Natural killer cell (primary cell): ENCODE measurements around the gene PRKG1. TPM values are rescaled to one million over a fixed set of nuclear protein-coding genes. Genes with fewer than 3 reads are reported as not detected.

ENCODE experiments used
- ATAC-seq, 3 donors: fragments of 150-1000 bp in 2 of 3; fragments of 200-7000 bp in 1 of 3; cut with Tn5 transposase; 1 replicate in 1 of 3; 2 replicates in 2 of 3; pipeline ENCODE4 v1.10.0; 2021; ENCODE audit warnings: mild to moderate bottlenecking in 2 of 3, moderate library complexity in 2 of 3
- DNase-seq, 2 donors: peaks; one replicate each; pipeline versions ENCODE4 v3.0.0 to v3.0.0-alpha.2; 2013 to 2021; ENCODE audit warnings: mixed read lengths in 1 of 2
- H3K27ac ChIP-seq: one replicate; pipeline ENCODE4 v1.5.1; 2013; ENCODE audit warnings: mild to moderate bottlenecking, low read length
- H3K27me3 ChIP-seq: one replicate; pipeline ENCODE4 v1.6.1; 2013; ENCODE audit warnings: low read length; ENCODE audit not compliant: control insufficient read depth, insufficient read depth
- H3K36me3 ChIP-seq: one replicate; pipeline ENCODE4 v1.6.1; 2013; ENCODE audit warnings: low read length; ENCODE audit not compliant: control insufficient read depth, insufficient read depth
- H3K4me1 ChIP-seq: one replicate; pipeline ENCODE4 v1.6.1; 2013; ENCODE audit warnings: low read length; ENCODE audit not compliant: control insufficient read depth, insufficient read depth
- H3K4me3 ChIP-seq: one replicate; pipeline ENCODE4 v1.5.1; 2013; ENCODE audit warnings: low read length
- H3K9me3 ChIP-seq: one replicate; pipeline ENCODE4 v1.6.1; 2013; ENCODE audit warnings: low read length; ENCODE audit not compliant: control insufficient read depth, insufficient read depth
- H3K27ac Mint-ChIP-seq, 2 donors: one replicate each; pipeline ENCODE4 v1.8.0; 2022; ENCODE audit warnings: mild to moderate bottlenecking in 2 of 2, mixed read lengths in 2 of 2, moderate library complexity in 1 of 2
- H3K27me3 Mint-ChIP-seq, 2 donors: one replicate each; pipeline ENCODE4 v1.8.0; 2022; ENCODE audit warnings: low read depth in 2 of 2, mixed read lengths in 2 of 2
- H3K36me3 Mint-ChIP-seq: one replicate; pipeline ENCODE4 v1.8.0; 2022; ENCODE audit warnings: mixed read lengths
- H3K4me1 Mint-ChIP-seq, 2 donors: one replicate each; pipeline ENCODE4 v1.8.0; 2022; ENCODE audit warnings: mixed read lengths in 2 of 2
- H3K4me3 Mint-ChIP-seq: one replicate; pipeline ENCODE4 v1.8.0; 2022; ENCODE audit warnings: mild to moderate bottlenecking, moderate library complexity, mixed read lengths
- H3K9me3 Mint-ChIP-seq, 2 donors: one replicate each; pipeline ENCODE4 v1.8.0; 2022; ENCODE audit warnings: mixed read lengths in 2 of 2
- CTCF ChIP-seq: fragments of 200-600 bp; IDR thresholded peaks from one replicate; pipeline ENCODE4 v1.8.0; 2022; ENCODE audit warnings: antibody characterized with exemption
- WGBS: methylation state at CpG from one replicate; pipeline ENCODE4 v1.1.7; 2013; ENCODE audit warnings: missing lambda C conversion rate; ENCODE audit not compliant: insufficient coverage; 5-methylcytosine and 5-hydroxymethylcytosine counted together
- intact Hi-C: fragments of 100-400 bp; cut with micrococcal nuclease; formaldehyde crosslinking; loops from one replicate; pipeline ENCODE4 v1.14.2; 2022
- total RNA-seq, 4 donors: library from RNA; stranded (reverse); fragments of 120-200 nt in 1 of 4; gene quantifications; one replicate each; pipeline versions ENCODE4 v1.2.3 to v1.2.4, GENCODE V29; 2013 to 2022

PRKG1 gene
- total RNA-seq, 3 donors from 2014 or later (not counting 1 experiment from before 2014, with no cell fraction given), result 0.23 to 0.41 (median 0.35) TPM

- H3K4me1 Mint-ChIP-seq, result no peaks in the 10 kb centered on the region
- Histone ChIP-seq H3K4me1 (no peaks in the 10 kb centered on the region), H3K4me3 (no peak overlapping the region), H3K9me3 (no peaks in the 10 kb centered on the region), H3K36me3 (no peaks in the 10 kb centered on the region), H3K27me3 (no peaks in the 10 kb centered on the region), H3K27ac (no peak overlapping the region)
- no peaks in the 10 kb centered on the region for H3K36me3 Mint-ChIP-seq
- no peak for DNase-seq
- no peak for TF ChIP-seq CTCF
- H3K4me3 Mint-ChIP-seq, result no peak overlapping the region
- intact Hi-C loops, result no loop called here
- H3K9me3 Mint-ChIP-seq, result peaks cover 0 to 2% of the 10 kb centered on the region in 2 donors
- H3K27ac Mint-ChIP-seq, result no peak overlapping the region
- WGBS, result 92% methylated on average over 3 of the region's 3 CpGs
- ATAC-seq, result no peak
- no peaks in the 10 kb centered on the region for H3K27me3 Mint-ChIP-seq
These were observed 1176.2 kb downstream of the PRKG1 start for GRCh38 chr10:52250510-52250909.

GRCh38 chr10:52252307-52252706, 1178.0 kb downstream of the PRKG1 start:
- no peak for TF ChIP-seq CTCF
- intact Hi-C loops, result no loop called here
- Histone ChIP-seq H3K36me3 (no peaks in the 10 kb centered on the region), H3K27me3 (no peaks in the 10 kb centered on the region), H3K9me3 (no peaks in the 10 kb centered on the region), H3K4me3 (no peak overlapping the region), H3K4me1 (no peaks in the 10 kb centered on the region), H3K27ac (no peak overlapping the region)
- Mint-ChIP-seq H3K9me3 (peaks cover 0 to 2% of the 10 kb centered on the region in 2 donors), H3K36me3 (no peaks in the 10 kb centered on the region), H3K4me3 (no peak overlapping the region), H3K27ac (no peak overlapping the region), H3K27me3 (no peaks in the 10 kb centered on the region), H3K4me1 (no peaks in the 10 kb centered on the region)
- DNase-seq, result no peak
- no peak for ATAC-seq
- 79% methylated on average over 1 of the region's 3 CpGs for WGBS

- no peaks in the 10 kb centered on the region for H3K4me1 Mint-ChIP-seq
- no peak overlapping the region for H3K27ac Mint-ChIP-seq
- H3K9me3 Mint-ChIP-seq, result no peaks in the 10 kb centered on the region
- ATAC-seq (no peak), DNase-seq (no peak)
- no peaks in the 10 kb centered on the region for H3K36me3 ChIP-seq
- no peak overlapping the region for H3K4me3 ChIP-seq
- no peak overlapping the region for H3K4me3 Mint-ChIP-seq
- 83% methylated on average over 4 of the region's 6 CpGs for WGBS
- no peaks in the 10 kb centered on the region for H3K27me3 ChIP-seq
- TF ChIP-seq CTCF, result no peak
- no peaks in the 10 kb centered on the region for H3K4me1 ChIP-seq
- intact Hi-C loops, result no loop called here
- H3K9me3 ChIP-seq, result no peaks in the 10 kb centered on the region
- no peaks in the 10 kb centered on the region for H3K27me3 Mint-ChIP-seq
- no peaks in the 10 kb centered on the region for H3K36me3 Mint-ChIP-seq
- H3K27ac ChIP-seq, result no peak overlapping the region
These were observed 1182.8 kb downstream of the PRKG1 start for GRCh38 chr10:52256832-52257691.

GRCh38 chr10:52257692-52258075, 1183.4 kb downstream of the PRKG1 start:
- no peaks in the 10 kb centered on the region for H3K27me3 Mint-ChIP-seq
- Histone ChIP-seq H3K4me1 (no peaks in the 10 kb centered on the region), H3K9me3 (no peaks in the 10 kb centered on the region), H3K27ac (no peak overlapping the region), H3K4me3 (no peak overlapping the region), H3K36me3 (no peaks in the 10 kb centered on the region), H3K27me3 (no peaks in the 10 kb centered on the region)
- H3K36me3 Mint-ChIP-seq, result no peaks in the 10 kb centered on the region
- no CpG with 5 or more reads among the region's 1 CpG for WGBS
- DNase-seq, result no peak
- no peak for ATAC-seq
- H3K9me3 Mint-ChIP-seq, result no peaks in the 10 kb centered on the region
- intact Hi-C loops, result no loop called here
- no peak overlapping the region for H3K27ac Mint-ChIP-seq
- TF ChIP-seq CTCF, result no peak
- no peak overlapping the region for H3K4me3 Mint-ChIP-seq
- no peaks in the 10 kb centered on the region for H3K4me1 Mint-ChIP-seq
